GM20431 (cell line): ENCODE results near the gene IGF2BP1.
"Not testable (repeated sequence)": the region's sequence is repeated elsewhere in the genome, so short reads cannot be mapped to it uniquely, and the experiment has no call there.

Experiments
- in situ Hi-C: fragments of 300-500 bp; cut with MseI, MboI; formaldehyde crosslinking; loops from one replicate; pipeline ENCODE4 v1.15.0; 2020; ENCODE audit warnings: low sequenced_read_pairs; ENCODE audit not compliant: unreplicated experiment

IGF2BP1 gene

GRCh38 chr17:49046912-49047311 is 49.7 kb downstream of the IGF2BP1 start:
- in situ Hi-C loops, result loop anchor here (25.0 kb wide), 1 partner anchor 235 kb away; the partner anchor contains the start of gene TTLL6

GRCh38 chr17:49049265-49049664 is 52.1 kb downstream of the IGF2BP1 start:
- in situ Hi-C loops, result loop anchor here (25.0 kb wide), 1 partner anchor 237 kb away; the partner anchor contains the start of gene TTLL6

- in situ Hi-C loops, result no loop called here
These were observed 53.4 kb downstream of the IGF2BP1 start for GRCh38 chr17:49050611-49051010.

- in situ Hi-C loops, result no loop called here
These were observed 54.1 kb downstream of the IGF2BP1 start for GRCh38 chr17:49051269-49051668.

- in situ Hi-C loops, result no loop called here
These were observed 56.1 kb downstream of the IGF2BP1 start for GRCh38 chr17:49053171-49053829.

GRCh38 chr17:49054342-49055092 is 57.3 kb downstream of the IGF2BP1 start:
- in situ Hi-C loops, result no loop called here

GRCh38 chr17:49055181-49055927 is 58.2 kb downstream of the IGF2BP1 start:
- in situ Hi-C loops, result no loop called here

GRCh38 chr17:49061524-49061943 is 64.3 kb downstream of the IGF2BP1 start:
- in situ Hi-C loops, result no loop called here

GRCh38 chr17:49063652-49064051 is 66.5 kb downstream of the IGF2BP1 start:
- in situ Hi-C loops, result no loop called here

GRCh38 chr17:49067163-49067562 is 70.0 kb downstream of the IGF2BP1 start:
- in situ Hi-C loops, result no loop called here

- in situ Hi-C loops, result no loop called here
These were observed 72.5 kb downstream of the IGF2BP1 start for GRCh38 chr17:49069585-49070273.

- in situ Hi-C loops, result no loop called here
These were observed 73.9 kb downstream of the IGF2BP1 start for GRCh38 chr17:49071106-49071505.

GRCh38 chr17:49074851-49075540 is 77.8 kb downstream of the IGF2BP1 start:
- in situ Hi-C loops, result no loop called here

- in situ Hi-C loops, result no loop called here
These were observed 79.6 kb downstream of the IGF2BP1 start for GRCh38 chr17:49076573-49077384.

- in situ Hi-C loops, result no loop called here
These were observed 81.1 kb downstream of the IGF2BP1 start for GRCh38 chr17:49078248-49078647.

- in situ Hi-C loops, result no loop called here
These were observed 82.9 kb downstream of the IGF2BP1 start for GRCh38 chr17:49079840-49080663.

- in situ Hi-C loops, result no loop called here
These were observed 85.0 kb downstream of the IGF2BP1 start for GRCh38 chr17:49082231-49082630.

GRCh38 chr17:49085046-49085445 is 87.9 kb downstream of the IGF2BP1 start:
- in situ Hi-C loops, result not testable (repeated sequence)
